ENCODE results near the gene MYO9A.
"Not testable (repeated sequence)": the region's sequence is repeated elsewhere in the genome, so short reads cannot be mapped to it uniquely, and the experiment has no call there.

Gene MYO9A

DNA sequence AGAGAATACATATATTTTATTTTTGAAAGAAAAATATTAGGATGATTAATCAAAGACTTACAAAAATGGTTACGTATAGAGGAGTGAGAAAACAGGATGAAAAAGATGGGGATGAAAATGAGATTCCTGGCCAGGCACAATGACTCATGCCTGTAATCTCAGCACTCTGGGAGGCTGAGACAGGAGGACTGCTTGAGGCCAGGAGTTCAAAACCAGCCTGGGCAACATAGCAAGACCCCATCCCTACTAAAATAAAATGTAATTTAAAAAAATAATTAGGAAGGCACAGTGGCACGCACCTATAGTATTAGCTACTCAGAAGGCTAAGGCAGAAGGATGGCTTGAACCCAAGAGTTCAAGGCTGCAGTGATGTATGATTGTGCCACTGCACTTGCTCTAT, 11.9 kb downstream of the MYO9A start:
- H3K9ac ChIP-seq (ENCODE audit: low read depth, low read length), result no peak overlapping the region
- peaks cover 3% of the 10 kb centered on the region for H3K4me1 ChIP-seq (ENCODE audit: control insufficient read depth, insufficient read depth, low read length)
- H3K27me3 ChIP-seq (ENCODE audit: control insufficient read depth, insufficient read depth, low read length), result no peaks in the 10 kb centered on the region
- H3K4me2 ChIP-seq (ENCODE audit: low read length), result no peak overlapping the region
- no peaks in the 10 kb centered on the region for H3K36me3 ChIP-seq (ENCODE audit: insufficient read depth, low read length)
- no peaks in the 10 kb centered on the region for H3K9me3 ChIP-seq (replicated peaks; ENCODE audit: low read length)
- no peak overlapping the region for H3K4me3 ChIP-seq (ENCODE audit: low read length)

DNA sequence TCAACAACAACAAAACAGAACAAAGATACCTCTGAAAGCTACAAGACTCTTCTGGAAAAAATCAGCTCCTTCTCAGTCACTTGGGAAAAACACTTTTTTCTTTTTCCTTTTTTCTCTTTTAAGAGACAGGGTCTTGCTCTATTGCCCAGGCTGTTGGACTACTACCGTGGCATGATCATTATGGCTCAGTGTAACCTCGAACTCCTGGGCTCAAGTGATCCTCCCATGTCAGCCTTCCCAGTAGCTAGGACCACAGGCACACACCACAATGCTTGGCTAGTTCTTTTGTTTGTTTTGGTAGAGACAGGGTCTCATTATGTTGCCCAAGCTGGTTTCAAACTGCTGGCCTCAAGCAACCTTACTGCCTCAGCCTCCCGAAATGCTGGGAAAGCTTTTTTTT, 12.8 kb downstream of the MYO9A start:
- Histone ChIP-seq H3K4me3 (ENCODE audit: low read length) (no peak overlapping the region), H3K27me3 (ENCODE audit: control insufficient read depth, insufficient read depth, low read length) (no peaks in the 10 kb centered on the region), H3K9me3 (replicated peaks; ENCODE audit: low read length) (no peaks in the 10 kb centered on the region), H3K36me3 (ENCODE audit: insufficient read depth, low read length) (no peaks in the 10 kb centered on the region), H3K4me1 (ENCODE audit: control insufficient read depth, insufficient read depth, low read length) (no peaks in the 10 kb centered on the region), H3K9ac (ENCODE audit: low read depth, low read length) (no peak overlapping the region), H3K4me2 (ENCODE audit: low read length) (no peak overlapping the region)

DNA sequence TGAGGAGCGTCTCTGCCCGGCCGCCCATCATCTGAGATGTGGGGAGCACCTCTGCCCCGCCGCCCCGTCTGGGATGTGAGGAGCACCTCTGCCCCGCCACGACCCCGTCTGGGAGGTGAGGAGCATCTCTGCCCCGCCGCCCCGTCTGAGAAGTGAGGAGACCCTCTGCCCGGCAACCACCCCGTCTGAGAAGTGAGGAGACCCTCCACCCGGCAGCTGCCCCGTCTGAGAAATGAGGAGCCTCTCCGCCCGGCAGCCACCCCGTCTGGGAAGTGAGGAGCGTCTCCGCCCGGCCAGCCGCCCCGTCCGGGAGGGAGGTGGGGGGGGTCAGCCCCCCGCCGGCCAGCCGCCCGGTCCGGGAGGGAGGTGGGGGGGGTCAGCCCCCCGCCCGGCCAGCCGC, 17.4 kb downstream of the MYO9A start:
- not testable (repeated sequence) for H3K4me1 ChIP-seq (ENCODE audit: control insufficient read depth, insufficient read depth, low read length); H3K9me3 ChIP-seq (replicated peaks; ENCODE audit: low read length); H3K4me2 ChIP-seq (ENCODE audit: low read length); H3K27me3 ChIP-seq (ENCODE audit: control insufficient read depth, insufficient read depth, low read length); H3K36me3 ChIP-seq (ENCODE audit: insufficient read depth, low read length); H3K9ac ChIP-seq (ENCODE audit: low read depth, low read length); H3K4me3 ChIP-seq (ENCODE audit: low read length)

DNA sequence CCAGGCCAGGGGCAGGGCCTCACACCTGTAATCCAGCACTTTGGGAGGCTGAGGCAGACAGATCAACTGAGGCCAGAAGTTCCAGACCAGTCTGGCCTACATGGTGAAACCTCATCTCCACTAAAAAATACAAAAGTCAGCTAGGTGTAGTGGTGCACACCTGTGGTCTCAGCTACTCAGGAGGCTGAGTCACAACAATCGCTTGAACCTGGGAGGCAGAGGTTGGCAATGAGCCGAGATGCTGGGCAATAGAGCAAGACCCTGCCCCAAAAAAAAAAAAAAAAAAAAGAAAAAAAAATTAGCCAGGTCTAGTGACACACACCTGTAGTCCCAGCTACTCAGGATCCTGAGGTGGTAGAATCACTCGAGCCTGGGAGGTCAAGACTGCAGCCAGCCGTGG, 18.8 kb downstream of the MYO9A start:
- Histone ChIP-seq H3K9me3 (replicated peaks; ENCODE audit: low read length) (no peaks in the 10 kb centered on the region), H3K9ac (ENCODE audit: low read depth, low read length) (no peak overlapping the region), H3K36me3 (ENCODE audit: insufficient read depth, low read length) (no peaks in the 10 kb centered on the region), H3K4me1 (ENCODE audit: control insufficient read depth, insufficient read depth, low read length) (no peaks in the 10 kb centered on the region), H3K4me2 (ENCODE audit: low read length) (no peak overlapping the region), H3K4me3 (ENCODE audit: low read length) (no peak overlapping the region), H3K27me3 (ENCODE audit: control insufficient read depth, insufficient read depth, low read length) (no peaks in the 10 kb centered on the region)

GRCh38 chr15:72098040-72098439, 19.9 kb downstream of the MYO9A start:
- Histone ChIP-seq H3K9ac (ENCODE audit: low read depth, low read length) (no peak overlapping the region), H3K9me3 (replicated peaks; ENCODE audit: low read length) (no peaks in the 10 kb centered on the region)

DNA sequence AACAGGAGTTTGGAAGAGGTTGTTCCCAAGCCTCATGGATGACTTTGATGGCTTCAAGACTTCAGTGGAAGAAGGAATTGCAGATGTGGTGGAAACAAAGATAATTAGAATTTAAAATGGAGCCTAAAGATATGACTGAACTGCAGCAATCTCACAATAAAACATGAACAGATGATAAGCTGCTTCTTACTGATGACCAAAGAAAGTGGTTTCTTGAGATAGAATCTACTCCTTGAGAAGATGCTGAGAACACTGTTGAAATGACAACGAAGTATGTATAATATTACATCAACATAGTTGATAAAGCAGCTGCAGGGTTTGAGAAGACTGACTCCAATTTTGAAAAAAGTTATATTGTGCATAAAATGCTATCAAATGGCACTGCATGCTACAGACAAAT, 21.2 kb downstream of the MYO9A start:
- Histone ChIP-seq H3K4me2 (ENCODE audit: low read length) (no peak overlapping the region), H3K4me1 (ENCODE audit: control insufficient read depth, insufficient read depth, low read length) (no peaks in the 10 kb centered on the region), H3K9ac (ENCODE audit: low read depth, low read length) (no peak overlapping the region), H3K27me3 (ENCODE audit: control insufficient read depth, insufficient read depth, low read length) (no peaks in the 10 kb centered on the region), H3K9me3 (replicated peaks; ENCODE audit: low read length) (no peaks in the 10 kb centered on the region), H3K4me3 (ENCODE audit: low read length) (no peak overlapping the region), H3K36me3 (ENCODE audit: insufficient read depth, low read length) (no peaks in the 10 kb centered on the region)

More at GRCh38 chr15:72098040-72098439, 19.9 kb downstream of the MYO9A start:
- no peaks in the 10 kb centered on the region for H3K36me3 ChIP-seq (ENCODE audit: insufficient read depth, low read length)
- H3K4me3 ChIP-seq (ENCODE audit: low read length), result no peak overlapping the region
- no peaks in the 10 kb centered on the region for H3K4me1 ChIP-seq (ENCODE audit: control insufficient read depth, insufficient read depth, low read length)
- H3K27me3 ChIP-seq (ENCODE audit: control insufficient read depth, insufficient read depth, low read length), result no peaks in the 10 kb centered on the region
- H3K4me2 ChIP-seq (ENCODE audit: low read length), result no peak overlapping the region

DNA sequence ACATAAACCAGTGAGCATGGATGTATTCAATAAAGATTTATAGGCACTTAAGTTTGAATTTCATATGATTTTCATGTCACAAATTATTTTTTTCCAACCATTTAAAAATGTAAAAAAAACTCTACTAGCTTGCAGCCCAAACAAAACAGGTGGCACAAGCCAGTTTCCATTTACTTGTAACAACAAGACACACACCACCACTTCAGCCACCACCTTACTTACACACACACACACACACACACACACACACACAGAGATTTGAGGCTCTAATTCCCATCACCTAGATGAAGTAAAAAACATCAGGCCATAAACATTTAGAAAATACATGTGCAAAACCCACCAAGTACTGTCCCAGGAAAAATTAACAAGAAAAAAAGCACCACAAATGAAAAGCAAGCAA, 25.3 kb downstream of the MYO9A start:
- Histone ChIP-seq H3K9me3 (replicated peaks; ENCODE audit: low read length) (no peaks in the 10 kb centered on the region), H3K4me2 (ENCODE audit: low read length) (no peak overlapping the region), H3K27me3 (ENCODE audit: control insufficient read depth, insufficient read depth, low read length) (no peaks in the 10 kb centered on the region), H3K4me1 (ENCODE audit: control insufficient read depth, insufficient read depth, low read length) (no peaks in the 10 kb centered on the region), H3K9ac (ENCODE audit: low read depth, low read length) (no peak overlapping the region), H3K4me3 (ENCODE audit: low read length) (no peak overlapping the region), H3K36me3 (ENCODE audit: insufficient read depth, low read length) (no peaks in the 10 kb centered on the region)

DNA sequence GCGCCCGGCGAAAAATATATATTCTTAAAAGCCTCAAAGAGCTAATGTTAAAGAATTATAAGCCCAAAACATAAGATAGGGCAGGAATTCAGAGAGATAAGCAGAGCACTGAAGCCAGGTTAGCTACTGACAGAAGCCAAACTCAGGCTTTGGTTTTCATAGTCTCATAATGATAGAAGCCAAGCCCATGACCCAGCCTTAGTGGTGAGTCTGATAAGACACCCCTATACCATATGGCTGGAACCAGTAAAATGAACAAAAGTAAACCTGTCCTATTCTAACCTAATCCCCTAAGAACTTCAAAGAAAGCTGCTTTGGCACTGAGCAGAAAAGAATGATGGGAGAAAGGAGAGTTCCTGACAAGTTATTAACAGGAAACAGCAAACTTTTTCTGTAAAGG, 25.9 kb downstream of the MYO9A start:
- no peaks in the 10 kb centered on the region for H3K36me3 ChIP-seq (ENCODE audit: insufficient read depth, low read length)
- no peaks in the 10 kb centered on the region for H3K9me3 ChIP-seq (replicated peaks; ENCODE audit: low read length)
- no peak overlapping the region for H3K4me2 ChIP-seq (ENCODE audit: low read length)
- no peak overlapping the region for H3K4me3 ChIP-seq (ENCODE audit: low read length)
- H3K27me3 ChIP-seq (ENCODE audit: control insufficient read depth, insufficient read depth, low read length), result no peaks in the 10 kb centered on the region
- no peaks in the 10 kb centered on the region for H3K4me1 ChIP-seq (ENCODE audit: control insufficient read depth, insufficient read depth, low read length)
- no peak overlapping the region for H3K9ac ChIP-seq (ENCODE audit: low read depth, low read length)

DNA sequence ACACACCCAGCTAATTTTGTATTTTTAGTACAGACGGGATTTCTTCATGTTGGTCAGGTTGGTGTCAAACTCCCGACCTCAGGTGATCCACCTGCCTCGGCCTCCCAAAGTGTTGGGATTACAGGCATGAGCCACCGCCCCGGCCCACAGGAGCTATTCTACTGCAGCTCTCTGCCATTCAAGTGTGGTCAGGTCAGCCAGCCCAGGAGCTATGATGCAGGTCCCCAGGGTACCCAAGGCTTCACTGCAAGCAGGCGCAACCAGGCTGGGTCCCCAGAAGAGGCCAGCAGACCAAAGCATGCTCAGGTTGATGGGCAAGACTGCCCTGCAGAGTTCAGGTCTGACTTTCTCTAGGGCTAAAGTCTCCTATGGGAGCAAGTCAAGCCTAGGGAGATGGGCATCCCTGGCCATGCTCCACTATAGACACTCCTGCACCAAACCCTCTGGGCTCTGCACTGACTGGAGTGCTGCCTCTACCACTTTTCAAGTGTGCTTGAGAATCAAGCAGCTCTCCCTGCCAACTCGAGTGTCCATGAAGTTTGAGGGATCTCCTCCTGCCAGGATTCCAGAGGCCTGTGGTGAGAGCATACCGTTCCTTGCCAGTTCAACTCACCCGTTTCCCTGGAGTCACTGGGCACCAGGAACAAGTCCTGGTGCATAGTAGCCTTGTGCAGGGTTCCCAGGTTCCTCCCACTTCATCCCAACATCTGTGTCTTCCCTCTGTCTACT, 30.9 kb downstream of the MYO9A start:
- no peaks in the 10 kb centered on the region for H3K36me3 ChIP-seq (ENCODE audit: insufficient read depth, low read length)
- H3K9ac ChIP-seq (ENCODE audit: low read depth, low read length), result no peak overlapping the region
- no peaks in the 10 kb centered on the region for H3K4me1 ChIP-seq (ENCODE audit: control insufficient read depth, insufficient read depth, low read length)
- no peaks in the 10 kb centered on the region for H3K27me3 ChIP-seq (ENCODE audit: control insufficient read depth, insufficient read depth, low read length)
- H3K4me3 ChIP-seq (ENCODE audit: low read length), result no peak overlapping the region
- H3K4me2 ChIP-seq (ENCODE audit: low read length), result no peak overlapping the region
- no peaks in the 10 kb centered on the region for H3K9me3 ChIP-seq (replicated peaks; ENCODE audit: low read length)

DNA sequence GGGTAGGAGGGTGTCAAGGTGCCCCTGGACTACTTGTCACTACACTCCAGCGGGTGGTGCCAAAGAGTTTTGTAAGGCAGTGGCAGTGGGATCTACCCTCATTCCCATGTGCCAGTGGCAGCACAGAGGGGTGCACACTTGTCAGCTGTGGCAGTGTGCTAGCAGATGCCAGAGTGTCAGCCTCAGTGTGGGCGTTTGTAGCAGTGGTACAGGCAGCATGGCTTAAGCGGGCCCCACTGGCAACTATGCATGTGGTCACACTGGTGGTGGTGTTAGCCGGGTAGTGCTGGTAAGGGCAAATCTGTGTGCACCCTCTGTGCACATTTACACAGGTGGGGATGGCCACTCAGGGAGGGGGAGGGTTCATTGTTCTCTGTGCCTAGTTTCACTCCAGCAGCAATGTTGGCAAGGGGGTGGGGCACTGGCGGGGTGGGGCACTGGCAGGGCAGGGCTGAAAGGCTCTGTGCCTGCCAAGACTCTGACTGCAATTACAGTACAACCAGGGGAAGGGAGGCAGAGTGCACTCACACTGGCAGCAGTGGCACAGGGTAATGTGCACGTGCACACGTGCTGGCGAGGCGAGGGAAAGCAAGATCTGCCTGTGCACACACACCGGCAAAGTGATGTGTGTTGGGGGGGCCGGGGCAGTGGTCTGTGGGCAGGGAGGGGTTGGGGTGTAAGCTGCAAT, 31.8 kb downstream of the MYO9A start:
- H3K4me3 ChIP-seq (ENCODE audit: low read length), result no peak overlapping the region
- no peaks in the 10 kb centered on the region for H3K27me3 ChIP-seq (ENCODE audit: control insufficient read depth, insufficient read depth, low read length)
- no peaks in the 10 kb centered on the region for H3K4me1 ChIP-seq (ENCODE audit: control insufficient read depth, insufficient read depth, low read length)

GRCh38 chr15:72082176-72082575, 35.8 kb downstream of the MYO9A start:
- Histone ChIP-seq H3K9me3 (replicated peaks; ENCODE audit: low read length) (no peaks in the 10 kb centered on the region), H3K4me3 (ENCODE audit: low read length) (no peak overlapping the region), H3K36me3 (ENCODE audit: insufficient read depth, low read length) (no peaks in the 10 kb centered on the region), H3K4me2 (ENCODE audit: low read length) (no peak overlapping the region), H3K27me3 (ENCODE audit: control insufficient read depth, insufficient read depth, low read length) (no peaks in the 10 kb centered on the region), H3K4me1 (ENCODE audit: control insufficient read depth, insufficient read depth, low read length) (no peaks in the 10 kb centered on the region), H3K9ac (ENCODE audit: low read depth, low read length) (no peak overlapping the region)

More for the DNA sequence above, 31.8 kb downstream of the MYO9A start:
- Histone ChIP-seq H3K36me3 (ENCODE audit: insufficient read depth, low read length) (no peaks in the 10 kb centered on the region), H3K9ac (ENCODE audit: low read depth, low read length) (no peak overlapping the region), H3K9me3 (replicated peaks; ENCODE audit: low read length) (no peaks in the 10 kb centered on the region), H3K4me2 (ENCODE audit: low read length) (no peak overlapping the region)

- no peaks in the 10 kb centered on the region for H3K36me3 ChIP-seq (ENCODE audit: insufficient read depth, low read length)
- no peak overlapping the region for H3K9ac ChIP-seq (ENCODE audit: low read depth, low read length)
- H3K4me3 ChIP-seq (ENCODE audit: low read length), result no peak overlapping the region
Observed at GRCh38 chr15:72078887-72079286, 39.1 kb downstream of the MYO9A start.

More at GRCh38 chr15:72078887-72079286, 39.1 kb downstream of the MYO9A start:
- Histone ChIP-seq H3K9me3 (replicated peaks; ENCODE audit: low read length) (no peaks in the 10 kb centered on the region), H3K27me3 (ENCODE audit: control insufficient read depth, insufficient read depth, low read length) (no peaks in the 10 kb centered on the region), H3K4me2 (ENCODE audit: low read length) (no peak overlapping the region), H3K4me1 (ENCODE audit: control insufficient read depth, insufficient read depth, low read length) (no peaks in the 10 kb centered on the region)

Measured in skeletal muscle satellite cell (primary cell).